Mesenchymal stem cell (in vitro differentiated cells and primary cell): Measurements from ENCODE around the gene OR4F6.
"Not testable (repeated sequence)": the region's sequence is repeated elsewhere in the genome, so short reads cannot be mapped to it uniquely, and the experiment has no call there.

Experiments
- DNase-seq: peaks from one replicate; pipeline ENCODE4 v3.0.0-alpha.2; 2013
- H2AFZ ChIP-seq: one replicate; pipeline ENCODE4 v1.6.1; 2013; ENCODE audit warnings: low read depth, mild to moderate bottlenecking, control low read depth, inconsistent platforms, low read length, moderate library complexity
- H2AK5ac ChIP-seq: 2 replicates; pipeline ENCODE4 v1.6.1; 2013; ENCODE audit warnings: low read length, moderate library complexity, mild to moderate bottlenecking, inconsistent platforms; ENCODE audit not compliant: severe bottlenecking
- H2BK120ac ChIP-seq: one replicate; pipeline ENCODE4 v1.6.1; 2013; ENCODE audit warnings: low read depth, mild to moderate bottlenecking, inconsistent platforms, low read length, moderate library complexity
- H2BK12ac ChIP-seq, 2 experiments: one replicate each; pipeline ENCODE4 v1.6.1; 2013; ENCODE audit warnings: inconsistent platforms in 2 of 2, low read length in 2 of 2, mild to moderate bottlenecking in 2 of 2, moderate library complexity in 2 of 2, control low read depth in 1 of 2
- H2BK15ac ChIP-seq: one replicate; pipeline ENCODE4 v1.6.1; 2013; ENCODE audit warnings: mild to moderate bottlenecking, low read depth, inconsistent platforms; ENCODE audit not compliant: poor library complexity, severe bottlenecking
- H2BK5ac ChIP-seq: 2 replicates; pipeline ENCODE4 v1.6.1; 2013; ENCODE audit warnings: low read depth, mild to moderate bottlenecking, low read length, control low read depth, inconsistent platforms; ENCODE audit not compliant: poor library complexity, severe bottlenecking
- H3K14ac ChIP-seq, 2 experiments: one replicate each; pipeline ENCODE4 v1.6.1; 2013; ENCODE audit warnings: inconsistent platforms in 2 of 2, low read length in 2 of 2, control low read depth in 1 of 2, mild to moderate bottlenecking in 1 of 2, moderate library complexity in 1 of 2
- H3K18ac ChIP-seq, 2 experiments: one replicate each; pipeline ENCODE4 v1.6.1; 2013; ENCODE audit warnings: inconsistent platforms in 2 of 2, low read length in 2 of 2, control low read depth in 1 of 2, low read depth in 1 of 2, mild to moderate bottlenecking in 1 of 2
- H3K23ac ChIP-seq, 2 experiments: one replicate each; pipeline ENCODE4 v1.6.1; 2013; ENCODE audit warnings: inconsistent platforms in 2 of 2, low read length in 2 of 2, mild to moderate bottlenecking in 2 of 2, moderate library complexity in 2 of 2, control low read depth in 1 of 2
- H3K27ac ChIP-seq: 2 replicates; pipeline ENCODE4 v1.5.1; 2013; ENCODE audit warnings: mild to moderate bottlenecking, moderate library complexity, low read length, control low read depth, inconsistent platforms; ENCODE audit not compliant: poor library complexity, severe bottlenecking
- H3K27me3 ChIP-seq, 2 experiments: 2 replicates each; pipeline versions ENCODE4 v1.6.1 to v1.7.0; 2013; ENCODE audit warnings: low read length in 2 of 2, mild to moderate bottlenecking in 2 of 2, moderate library complexity in 2 of 2, control low read depth in 1 of 2, inconsistent platforms in 1 of 2; ENCODE audit not compliant: control insufficient read depth in 1 of 2, insufficient read depth in 1 of 2
- H3K36me3 ChIP-seq, 2 experiments: 2 replicates each; pipeline versions ENCODE4 v1.6.1 to v1.7.0; 2013; ENCODE audit warnings: low read length in 2 of 2, control low read depth in 1 of 2, inconsistent platforms in 1 of 2, low read depth in 1 of 2, mild to moderate bottlenecking in 1 of 2; ENCODE audit not compliant: insufficient read depth in 2 of 2, control insufficient read depth in 1 of 2
- H3K4ac ChIP-seq, 2 experiments: one replicate each; pipeline ENCODE4 v1.6.1; 2013; ENCODE audit warnings: inconsistent platforms in 2 of 2, low read length in 2 of 2, mild to moderate bottlenecking in 2 of 2, moderate library complexity in 2 of 2, control low read depth in 1 of 2, low read depth in 1 of 2
- H3K4me1 ChIP-seq: 2 replicates; pipeline ENCODE4 v1.6.1; 2013; ENCODE audit warnings: low read depth, low read length, control low read depth; ENCODE audit not compliant: control insufficient read depth, insufficient read depth
- H3K4me2 ChIP-seq: 2 replicates; pipeline ENCODE4 v1.6.1; 2013; ENCODE audit warnings: low read length, mild to moderate bottlenecking, inconsistent platforms; ENCODE audit not compliant: poor library complexity, severe bottlenecking
- H3K4me3 ChIP-seq, 2 experiments: 2 replicates each; pipeline versions ENCODE4 v1.5.1 to v1.7.0; 2013; ENCODE audit warnings: low read length in 2 of 2, mild to moderate bottlenecking in 2 of 2, control low read depth in 1 of 2, low read depth in 1 of 2; ENCODE audit not compliant: insufficient read depth in 1 of 2
- H3K79me1 ChIP-seq: replicated peaks from 2 replicates; pipeline ENCODE4 v1.6.1; 2013; ENCODE audit warnings: mild to moderate bottlenecking, control low read depth, low read length, inconsistent platforms; ENCODE audit not compliant: poor library complexity, severe bottlenecking
- H3K9ac ChIP-seq: 2 replicates; pipeline ENCODE4 v1.7.0; 2013; ENCODE audit warnings: mild to moderate bottlenecking, low read length, moderate library complexity
- H3K9me3 ChIP-seq: 2 replicates; pipeline ENCODE4 v1.7.0; 2013; ENCODE audit warnings: mild to moderate bottlenecking, low read length; ENCODE audit not compliant: control insufficient read depth
- H4K8ac ChIP-seq: one replicate; pipeline ENCODE4 v1.6.1; 2013; ENCODE audit warnings: inconsistent platforms, mild to moderate bottlenecking, low read length, moderate library complexity
- H4K91ac ChIP-seq: one replicate; pipeline ENCODE4 v1.6.1; 2013; ENCODE audit warnings: mild to moderate bottlenecking, low read length, inconsistent platforms
- WGBS: methylation state at CpG from one replicate; pipeline ENCODE4 v1.1.7; 2013; ENCODE audit warnings: mixed read lengths; 5-methylcytosine and 5-hydroxymethylcytosine counted together

OR4F6 gene

GRCh38 chr15:101767083-101767640 is 36.1 kb upstream of the OR4F6 start:
- H3K14ac ChIP-seq, H4K8ac ChIP-seq, H3K4me1 ChIP-seq, H3K23ac ChIP-seq, H3K36me3 ChIP-seq, H3K27ac ChIP-seq, H3K4me3 ChIP-seq, H3K79me1 ChIP-seq, H2AK5ac ChIP-seq, H3K27me3 ChIP-seq, DNase-seq, H2BK120ac ChIP-seq, H4K91ac ChIP-seq, H3K4me2 ChIP-seq, H3K18ac ChIP-seq, H3K4ac ChIP-seq, H2BK15ac ChIP-seq, H2BK5ac ChIP-seq, H3K9ac ChIP-seq, H3K9me3 ChIP-seq, H2BK12ac ChIP-seq, H2AFZ ChIP-seq: not testable (repeated sequence)
- 78% methylated on average over 6 of the region's 11 CpGs for WGBS

- no peaks in the 10 kb centered on the region for H3K79me1 ChIP-seq
- no peak overlapping the region for H3K4ac ChIP-seq
- H2BK12ac ChIP-seq, result no peak overlapping the region
- H3K27me3 ChIP-seq, result peaks cover 0 to 16% of the 10 kb centered on the region in 2 experiments
- no peak overlapping the region for H4K8ac ChIP-seq
- no peak overlapping the region for H3K27ac ChIP-seq
- H2AFZ ChIP-seq, result no peak overlapping the region
- H2BK5ac ChIP-seq, result no peak overlapping the region
- no peak overlapping the region for H2AK5ac ChIP-seq
- no peak overlapping the region for H2BK15ac ChIP-seq
- no peak overlapping the region for H3K23ac ChIP-seq
- no peak overlapping the region for H3K4me2 ChIP-seq
- H3K14ac ChIP-seq, result no peak overlapping the region
- H3K4me1 ChIP-seq, result peaks cover 3% of the 10 kb centered on the region
- no peaks in the 10 kb centered on the region for H3K9me3 ChIP-seq
- no peak for DNase-seq
- H3K9ac ChIP-seq, result no peak overlapping the region
- WGBS, result 89% methylated on average over 8 of the region's 8 CpGs
- H4K91ac ChIP-seq, result no peak overlapping the region
- H2BK120ac ChIP-seq, result no peak overlapping the region
- H3K4me3 ChIP-seq, result no peak overlapping the region
- no peak overlapping the region for H3K18ac ChIP-seq
- peaks cover 0 to 7% of the 10 kb centered on the region in 2 experiments for H3K36me3 ChIP-seq
Observed at GRCh38 chr15:101772921-101773320, 30.4 kb upstream of the OR4F6 start.

- Histone ChIP-seq H4K8ac (no peak overlapping the region), H2AK5ac (no peak overlapping the region), H3K23ac (no peak overlapping the region), H3K4me2 (no peak overlapping the region), H3K9me3 (no peaks in the 10 kb centered on the region), H3K9ac (no peak overlapping the region), H3K36me3 (peaks cover 0 to 7% of the 10 kb centered on the region in 2 experiments), H3K18ac (no peak overlapping the region), H2BK15ac (no peak overlapping the region), H3K14ac (no peak overlapping the region), H3K79me1 (no peaks in the 10 kb centered on the region), H3K27me3 (peaks cover 0 to 16% of the 10 kb centered on the region in 2 experiments), H2BK5ac (no peak overlapping the region), H2BK120ac (no peak overlapping the region), H3K4me3 (no peak overlapping the region), H3K4ac (no peak overlapping the region), H3K27ac (no peak overlapping the region), H2BK12ac (no peak overlapping the region), H4K91ac (no peak overlapping the region), H2AFZ (no peak overlapping the region), H3K4me1 (peaks cover 3% of the 10 kb centered on the region)
- WGBS, result 65% methylated on average over 6 of the region's 7 CpGs
- DNase-seq, result no peak
Observed at GRCh38 chr15:101773496-101774100, 29.7 kb upstream of the OR4F6 start.

GRCh38 chr15:101775136-101775535 is 28.2 kb upstream of the OR4F6 start:
- no peak overlapping the region for H2AK5ac ChIP-seq

More at GRCh38 chr15:101775136-101775535, 28.2 kb upstream of the OR4F6 start:
- no peak overlapping the region for H3K18ac ChIP-seq
- no peak overlapping the region for H2BK12ac ChIP-seq
- no peak overlapping the region for H2AFZ ChIP-seq
- no peak overlapping the region for H3K4me2 ChIP-seq
- H3K4me1 ChIP-seq, result peaks cover 5% of the 10 kb centered on the region
- no peak overlapping the region for H4K8ac ChIP-seq
- no peak overlapping the region for H2BK5ac ChIP-seq
- H3K79me1 ChIP-seq, result no peaks in the 10 kb centered on the region
- no peaks in the 10 kb centered on the region for H3K9me3 ChIP-seq
- no peak overlapping the region for H3K27ac ChIP-seq
- H3K4ac ChIP-seq, result no peak overlapping the region
- no peak overlapping the region for H3K14ac ChIP-seq
- no peak overlapping the region for H3K4me3 ChIP-seq
- no peak overlapping the region for H3K23ac ChIP-seq
- DNase-seq, result no peak
- WGBS, result 86% methylated on average over 10 of the region's 10 CpGs
- no peak overlapping the region for H4K91ac ChIP-seq
- H3K27me3 ChIP-seq, result peaks cover 0 to 16% of the 10 kb centered on the region in 2 experiments
- H3K9ac ChIP-seq, result no peak overlapping the region
- peaks cover 0 to 7% of the 10 kb centered on the region in 2 experiments for H3K36me3 ChIP-seq
- H2BK15ac ChIP-seq, result no peak overlapping the region
- no peak overlapping the region for H2BK120ac ChIP-seq
